HEK293 (cell line): ENCODE results near the gene FGFR2.
"Not testable (repeated sequence)": the region's sequence is repeated elsewhere in the genome, so short reads cannot be mapped to it uniquely, and the experiment has no call there.

ENCODE experiments used
- CTCF ChIA-PET: fragments of 350-600 bp; formaldehyde crosslinking; extraction: SDS; loops from one replicate; lab custom pipeline; 2021; ENCODE audit warnings: antibody characterized with exemption; lab: Yijun Ruan, JAX
- POLR2A ChIA-PET: fragments of 300-600 bp; formaldehyde crosslinking; extraction: SDS; loops from one replicate; lab custom pipeline; 2020; ENCODE audit warnings: antibody characterized with exemption, inconsistent platforms; lab: Yijun Ruan, JAX
- H3K27ac ChIP-seq: fragments of 200-500 bp; sonication (Bioruptor generic); 2 replicates; pipeline ENCODE4 v1.5.1; 2014; ENCODE audit warnings: low read depth, low read length, control low read depth, inconsistent platforms; ENCODE audit errors: extremely low read depth
- H3K36me3 ChIP-seq, 2 experiments: fragments of 200-500 bp in 1 of 2; sonication (Bioruptor generic) in 1 of 2; 1 replicate in 1 of 2; 2 replicates in 1 of 2; pipeline ENCODE4 v1.5.1; 2014 to 2017; ENCODE audit warnings: inconsistent platforms in 2 of 2, low read length in 2 of 2; ENCODE audit not compliant: control insufficient read depth in 2 of 2, insufficient read depth in 1 of 2
- H3K4me1 ChIP-seq: fragments of 200-500 bp; sonication (Bioruptor generic); 2 replicates; pipeline ENCODE4 v1.5.1; 2014; ENCODE audit warnings: mild to moderate bottlenecking, low read length, inconsistent platforms; ENCODE audit not compliant: control insufficient read depth, insufficient read depth
- H3K4me3 ChIP-seq: 2 replicates; pipeline ENCODE4 v1.5.1; 2011; ENCODE audit warnings: low read depth, mild to moderate bottlenecking, control low read depth, low read length, moderate library complexity
- H3K9me3 ChIP-seq: fragments of 200-500 bp; sonication (Bioruptor generic); 2 replicates; pipeline ENCODE4 v1.5.1; 2014; ENCODE audit warnings: low read depth, low read length, inconsistent platforms; ENCODE audit not compliant: control insufficient read depth, insufficient read depth
- AEBP2 ChIP-seq: fragments of 450-650 bp; formaldehyde crosslinking; IDR thresholded peaks from 2 replicates; pipeline ENCODE4 v1.5.1; 2016; ENCODE audit warnings: missing biosample characterization, missing genetic modification characterization, borderline replicate concordance
- CTCF ChIP-seq: fragments of 450-650 bp; formaldehyde crosslinking; IDR thresholded peaks from 2 replicates; pipeline ENCODE4 v1.5.1; 2016; ENCODE audit warnings: missing biosample characterization, missing genetic modification characterization
- GFI1B ChIP-seq: fragments of 450-650 bp; formaldehyde crosslinking; IDR thresholded peaks from 2 replicates; pipeline ENCODE4 v1.5.1; 2016; ENCODE audit warnings: missing biosample characterization, missing genetic modification characterization
- IKZF3 ChIP-seq: fragments of 450-650 bp; IDR thresholded peaks from 2 replicates; pipeline ENCODE4 v1.5.0; 2018; ENCODE audit warnings: missing biosample characterization, mild to moderate bottlenecking, missing genetic modification characterization, moderate library complexity
- SCRT2 ChIP-seq: fragments of 450-650 bp; formaldehyde crosslinking; IDR thresholded peaks from 2 replicates; pipeline ENCODE4 v1.5.1; 2016; ENCODE audit warnings: missing biosample characterization, missing genetic modification characterization
- TRIM28 ChIP-seq: IDR thresholded peaks from 2 replicates; pipeline ENCODE4 v1.6.1; 2011; ENCODE audit warnings: low read length, control low read depth, borderline replicate concordance
- ZFP37 ChIP-seq: fragments of 450-650 bp; formaldehyde crosslinking; IDR thresholded peaks from 2 replicates; pipeline ENCODE4 v1.5.1; 2016; ENCODE audit warnings: missing biosample characterization, missing genetic modification characterization
- ZNF121 ChIP-seq: fragments of 450-650 bp; formaldehyde crosslinking; IDR thresholded peaks from 2 replicates; pipeline ENCODE4 v1.5.1; 2016; ENCODE audit warnings: missing biosample characterization, missing genetic modification characterization
- ZNF132 ChIP-seq: fragments of 450-650 bp; formaldehyde crosslinking; IDR thresholded peaks from 2 replicates; pipeline ENCODE4 v1.5.1; 2017; ENCODE audit warnings: missing biosample characterization, missing genetic modification characterization, borderline replicate concordance
- ZNF133 ChIP-seq: fragments of 450-650 bp; formaldehyde crosslinking; IDR thresholded peaks from 2 replicates; pipeline ENCODE4 v1.5.1; 2016; ENCODE audit warnings: missing biosample characterization, missing genetic modification characterization
- ZNF146 ChIP-seq: fragments of 450-650 bp; formaldehyde crosslinking; IDR thresholded peaks from 2 replicates; pipeline ENCODE4 v1.5.1; 2016; ENCODE audit warnings: missing biosample characterization, missing genetic modification characterization
- ZNF404 ChIP-seq: fragments of 450-650 bp; formaldehyde crosslinking; IDR thresholded peaks from 2 replicates; pipeline ENCODE4 v1.5.1; 2017; ENCODE audit warnings: missing biosample characterization, missing genetic modification characterization
- ZNF514 ChIP-seq: fragments of 450-650 bp; formaldehyde crosslinking; IDR thresholded peaks from 2 replicates; pipeline ENCODE4 v1.5.1; 2016; ENCODE audit warnings: missing biosample characterization, missing genetic modification characterization
- ZNF580 ChIP-seq: fragments of 450-650 bp; formaldehyde crosslinking; IDR thresholded peaks from 2 replicates; pipeline ENCODE4 v1.5.1; 2016; ENCODE audit warnings: missing biosample characterization, missing genetic modification characterization
- ZNF658 ChIP-seq: fragments of 450-650 bp; formaldehyde crosslinking; IDR thresholded peaks from 2 replicates; pipeline ENCODE4; 2016; ENCODE audit warnings: missing biosample characterization, missing genetic modification characterization
- ZNF76 ChIP-seq: fragments of 450-650 bp; formaldehyde crosslinking; IDR thresholded peaks from 2 replicates; pipeline ENCODE4; 2016; ENCODE audit warnings: low read depth, missing biosample characterization, missing genetic modification characterization, borderline replicate concordance
- TF ChIP-seq, protein P1 (sequence below): fragments of 450-650 bp; formaldehyde crosslinking; IDR thresholded peaks from 2 replicates; pipeline ENCODE4 v1.5.1; 2017; ENCODE audit warnings: missing biosample characterization, missing genetic modification characterization

Gene FGFR2

GRCh38 chr10:121521794-121522556 is 76.3 kb downstream of the FGFR2 start:
- ChIA-PET POLR2A (no interaction called here), CTCF (interaction anchor here (0.6 to 0.9 kb wide), 2 partner anchors 87 to 127 kb away, joined by 3 to 4 read pairs; no protein-coding TSS in a partner anchor)
- no peak overlapping the region for H3K4me3 ChIP-seq

GRCh38 chr10:121520526-121520925 is 77.7 kb downstream of the FGFR2 start:
- H3K36me3 ChIP-seq, result peaks cover 0 to 30% of the 10 kb centered on the region in 2 experiments; a peak in 1 of 3 replicates
- peaks cover 27% of the 10 kb centered on the region for H3K4me1 ChIP-seq

More at GRCh38 chr10:121521794-121522556, 76.3 kb downstream of the FGFR2 start:
- no peaks in the 10 kb centered on the region for H3K9me3 ChIP-seq
- H3K4me1 ChIP-seq, result peaks cover 38% of the 10 kb centered on the region
- TF ChIP-seq ZNF146 (peak; percentile 94), ZNF658 (tag by site-specific recombination) (no peak), SCRT2 (tag by site-specific recombination) (no peak), IKZF3 (tag by site-specific recombination) (no peak), ZNF132 (tag by site-specific recombination) (no peak), ZNF76 (tag by site-specific recombination) (no peak), TRIM28 (no peak), ZNF133 (tag by site-specific recombination) (no peak), GFI1B (no peak), ZNF514 (tag by site-specific recombination) (peak; percentile 88; the same call in 1 of the 2 replicates), ZNF580 (tag by site-specific recombination) (peak; percentile 39; the same call in 1 of the 2 replicates), ZNF404 (no peak), AEBP2 (no peak), ZNF121 (tag by site-specific recombination) (peak; percentile 93), ZFP37 (tag by site-specific recombination) (no peak), CTCF (tag by site-specific recombination) (no peak)
- TF ChIP-seq, protein P1, sequence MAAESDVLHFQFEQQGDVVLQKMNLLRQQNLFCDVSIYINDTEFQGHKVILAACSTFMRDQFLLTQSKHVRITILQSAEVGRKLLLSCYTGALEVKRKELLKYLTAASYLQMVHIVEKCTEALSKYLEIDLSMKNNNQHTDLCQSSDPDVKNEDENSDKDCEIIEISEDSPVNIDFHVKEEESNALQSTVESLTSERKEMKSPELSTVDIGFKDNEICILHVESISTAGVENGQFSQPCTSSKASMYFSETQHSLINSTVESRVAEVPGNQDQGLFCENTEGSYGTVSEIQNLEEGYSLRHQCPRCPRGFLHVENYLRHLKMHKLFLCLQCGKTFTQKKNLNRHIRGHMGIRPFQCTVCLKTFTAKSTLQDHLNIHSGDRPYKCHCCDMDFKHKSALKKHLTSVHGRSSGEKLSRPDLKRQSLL, result no peak
- H3K27ac ChIP-seq, result no peak overlapping the region
- peaks cover 0 to 29% of the 10 kb centered on the region in 2 experiments; a peak in 1 of 3 replicates for H3K36me3 ChIP-seq

More at GRCh38 chr10:121520526-121520925, 77.7 kb downstream of the FGFR2 start:
- H3K9me3 ChIP-seq, H3K27ac ChIP-seq, H3K4me3 ChIP-seq, POLR2A ChIA-PET: not testable (repeated sequence)
- TF ChIP-seq SCRT2 (tag by site-specific recombination) (0 out of 2 replicates have a peak, but pooled peaks have one; percentile 4), ZNF121 (tag by site-specific recombination) (peak; percentile 81)
- CTCF ChIA-PET, result interaction anchor here (0.6 kb wide), 1 partner anchor 105 kb away, joined by 3 read pairs; no protein-coding TSS in a partner anchor
